Mesothelial cell of epicardium (in vitro differentiated cells): ENCODE results near the gene NKX2-2. TPM values are rescaled to one million over a fixed set of nuclear protein-coding genes. Genes with fewer than 3 reads are reported as not detected.
A peak's percentile ranks its signal among the peaks of the same experiment; 100 is the strongest.

Experiments used
- DNase-seq, 2 experiments: peaks; one replicate each; pipeline ENCODE4 v3.0.0; 2021; ENCODE audit warnings: low spot score in 2 of 2; ENCODE audit not compliant: unreplicated experiment in 2 of 2
- H3K27ac Mint-ChIP-seq: 2 replicates; pipeline ENCODE4 v1.8.0; 2021; ENCODE audit warnings: mixed read lengths
- H3K27me3 Mint-ChIP-seq: 2 replicates; pipeline ENCODE4 v1.8.0; 2021; ENCODE audit warnings: low read depth, mixed read lengths
- H3K36me3 Mint-ChIP-seq: 2 replicates; pipeline ENCODE4 v1.8.0; 2021; ENCODE audit warnings: mixed read lengths
- H3K4me1 Mint-ChIP-seq: 2 replicates; pipeline ENCODE4 v1.8.0; 2021; ENCODE audit warnings: mixed read lengths
- H3K4me3 Mint-ChIP-seq: 2 replicates; pipeline ENCODE4 v1.8.0; 2021; ENCODE audit warnings: mild to moderate bottlenecking, moderate library complexity, mixed read lengths
- H3K9me3 Mint-ChIP-seq: 2 replicates; pipeline ENCODE4 v1.8.0; 2021; ENCODE audit warnings: mixed read lengths
- CTCF ChIP-seq: fragments of 200-600 bp; sonication (generic); IDR thresholded peaks from one replicate; pipeline ENCODE4 v1.5.0; 2021; ENCODE audit warnings: antibody characterized with exemption; ENCODE audit not compliant: unreplicated experiment
- total RNA-seq: library from RNA; stranded (reverse); gene quantifications from 3 replicates; pipeline ENCODE4 v1.2.1, GENCODE V29; 2021

NKX2-2 gene
- total RNA-seq, 1 donor from 2014 or later: not detected

GRCh38 chr20:21521596-21522480, 8.0 kb upstream of the NKX2-2 start:
- H3K27ac Mint-ChIP-seq: no peak overlapping the region
- no peaks in the 10 kb centered on the region for H3K36me3 Mint-ChIP-seq
- DNase-seq: no peak
- no peak for TF ChIP-seq CTCF
- peaks cover 95% of the 10 kb centered on the region for H3K27me3 Mint-ChIP-seq
- H3K4me1 Mint-ChIP-seq: peaks cover 8% of the 10 kb centered on the region
- H3K4me3 Mint-ChIP-seq: no peak overlapping the region
- H3K9me3 Mint-ChIP-seq: no peaks in the 10 kb centered on the region

GRCh38 chr20:21520702-21521595, 7.1 kb upstream of the NKX2-2 start:
- H3K9me3 Mint-ChIP-seq: no peaks in the 10 kb centered on the region
- H3K27ac Mint-ChIP-seq: no peak overlapping the region
- H3K4me3 Mint-ChIP-seq: peak overlapping the region; percentile 27
- no peaks in the 10 kb centered on the region for H3K36me3 Mint-ChIP-seq
- H3K27me3 Mint-ChIP-seq: peaks cover 95% of the 10 kb centered on the region
- peaks cover 8% of the 10 kb centered on the region for H3K4me1 Mint-ChIP-seq
- no peak for DNase-seq
- no peak for TF ChIP-seq CTCF

- Mint-ChIP-seq H3K27ac (no peak overlapping the region), H3K4me3 (no peak overlapping the region)
- no peak for TF ChIP-seq CTCF
Measured at GRCh38 chr20:21519136-21519584, 5.3 kb upstream of the NKX2-2 start.

GRCh38 chr20:21518292-21518991, 4.6 kb upstream of the NKX2-2 start:
- peaks cover 12% of the 10 kb centered on the region for H3K4me1 Mint-ChIP-seq
- H3K27ac Mint-ChIP-seq: no peak overlapping the region
- TF ChIP-seq CTCF: no peak
- DNase-seq: no peak
- H3K4me3 Mint-ChIP-seq: no peak overlapping the region
- H3K36me3 Mint-ChIP-seq: no peaks in the 10 kb centered on the region
- H3K9me3 Mint-ChIP-seq: no peaks in the 10 kb centered on the region
- peaks cover 94% of the 10 kb centered on the region for H3K27me3 Mint-ChIP-seq

More at GRCh38 chr20:21519136-21519584, 5.3 kb upstream of the NKX2-2 start:
- no peaks in the 10 kb centered on the region for H3K9me3 Mint-ChIP-seq
- H3K36me3 Mint-ChIP-seq: no peaks in the 10 kb centered on the region
- H3K27me3 Mint-ChIP-seq: peaks cover 95% of the 10 kb centered on the region
- DNase-seq: no peak
- peaks cover 10% of the 10 kb centered on the region for H3K4me1 Mint-ChIP-seq

- no peaks in the 10 kb centered on the region for H3K36me3 Mint-ChIP-seq
- H3K27me3 Mint-ChIP-seq: peaks cover 94% of the 10 kb centered on the region
- DNase-seq: no peak
- TF ChIP-seq CTCF: no peak
- H3K4me1 Mint-ChIP-seq: peaks cover 7% of the 10 kb centered on the region
- no peaks in the 10 kb centered on the region for H3K9me3 Mint-ChIP-seq
- no peak overlapping the region for H3K4me3 Mint-ChIP-seq
- H3K27ac Mint-ChIP-seq: no peak overlapping the region
Measured at GRCh38 chr20:21517566-21518277, 3.9 kb upstream of the NKX2-2 start.
